GM12874 (cell line): Measurements from ENCODE around the gene ZMYM2.

ENCODE experiments used
- CTCF ChIP-seq: IDR thresholded peaks from 2 replicates; pipeline ENCODE4 v1.5.1; 2011; ENCODE audit warnings: low read depth, mild to moderate bottlenecking, control low read depth, low read length, moderate library complexity; ENCODE audit not compliant: insufficient read depth

The ZMYM2 gene

GRCh38 chr13:19957320-19958154 is 990 bp upstream of the ZMYM2 start:
- peak; percentile 54 for TF ChIP-seq CTCF

GRCh38 chr13:19959141-19959830 is 759 bp downstream of the ZMYM2 start:
- TF ChIP-seq CTCF = peak; percentile 6; the same call in 1 of the 2 replicates

- peak; percentile 76 for TF ChIP-seq CTCF
These were observed 1.5 kb downstream of the ZMYM2 start for GRCh38 chr13:19959831-19960652.

- no peak for TF ChIP-seq CTCF
These were observed 2.1 kb downstream of the ZMYM2 start for GRCh38 chr13:19960653-19960976.

- TF ChIP-seq CTCF = no peak
These were observed 3.0 kb downstream of the ZMYM2 start for GRCh38 chr13:19961489-19961888.

- TF ChIP-seq CTCF = no peak
These were observed 3.4 kb downstream of the ZMYM2 start for GRCh38 chr13:19961924-19962323.

- no peak for TF ChIP-seq CTCF
These were observed 4.4 kb downstream of the ZMYM2 start for GRCh38 chr13:19962894-19963293.
